Pons (tissue), 1 donor: ENCODE results near the gene ATP6V0E2.

Experiments
- DNase-seq: peaks from one replicate; pipeline ENCODE4 v3.0.0-alpha.2; 2016; ENCODE audit warnings: low spot score

The ATP6V0E2 gene

GRCh38 chr7:149838992-149839408 is 34.8 kb upstream of the ATP6V0E2 start:
- no peak for DNase-seq

- DNase-seq = no peak
Observed at GRCh38 chr7:149839933-149840332, 33.8 kb upstream of the ATP6V0E2 start.

GRCh38 chr7:149843566-149843965 is 30.2 kb upstream of the ATP6V0E2 start:
- DNase-seq = no peak

GRCh38 chr7:149844445-149844844 is 29.3 kb upstream of the ATP6V0E2 start:
- no peak for DNase-seq

GRCh38 chr7:149845257-149845980 is 28.4 kb upstream of the ATP6V0E2 start:
- DNase-seq = no peak

DNA sequence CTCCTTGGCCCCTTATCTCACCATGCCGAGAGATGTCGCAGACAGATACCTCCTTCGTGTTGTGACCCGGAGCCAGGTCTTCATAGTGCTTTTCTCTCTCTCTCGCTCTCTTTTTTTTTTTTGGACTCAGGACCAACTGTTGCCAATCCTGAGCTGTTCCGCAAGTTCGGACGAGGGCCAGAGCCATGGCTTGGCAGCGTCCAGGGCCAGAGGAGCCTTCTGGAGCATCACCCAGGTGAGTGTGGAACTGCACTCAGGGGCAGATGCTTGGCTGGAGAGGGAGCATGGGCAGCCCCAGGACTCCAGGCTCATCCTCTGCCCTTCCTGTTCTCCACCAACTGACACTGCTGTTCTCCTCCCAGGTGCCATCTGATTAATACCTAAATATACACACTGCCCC is 27.7 kb upstream of the ATP6V0E2 start:
- DNase-seq = no peak

GRCh38 chr7:149846436-149847046 is 27.2 kb upstream of the ATP6V0E2 start:
- peak; percentile 56 for DNase-seq

GRCh38 chr7:149849174-149849573 is 24.6 kb upstream of the ATP6V0E2 start:
- DNase-seq = no peak

- no peak for DNase-seq
Observed at GRCh38 chr7:149850007-149850594, 23.7 kb upstream of the ATP6V0E2 start.

GRCh38 chr7:149850716-149851115 is 23.1 kb upstream of the ATP6V0E2 start:
- DNase-seq = no peak

DNA sequence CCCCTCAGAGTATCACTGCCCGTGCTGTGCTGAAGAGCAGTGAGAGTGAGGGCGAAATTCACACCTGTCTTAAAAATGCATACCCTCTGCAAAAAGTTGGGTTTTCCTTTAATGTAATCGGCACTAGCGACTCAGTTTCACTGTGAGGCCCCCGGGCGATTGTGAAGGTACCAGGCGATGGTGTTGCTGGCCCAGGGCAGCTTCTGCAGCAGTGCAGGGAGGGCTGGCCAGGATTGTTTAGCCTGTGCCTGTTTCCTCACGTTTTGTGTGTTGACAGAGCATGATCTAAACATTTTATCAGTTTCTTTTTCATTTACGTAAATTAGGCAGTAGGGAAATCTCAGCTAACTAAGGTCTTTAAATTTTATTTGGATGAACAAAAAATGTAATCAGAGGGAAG is 22.3 kb upstream of the ATP6V0E2 start:
- DNase-seq = no peak

DNA sequence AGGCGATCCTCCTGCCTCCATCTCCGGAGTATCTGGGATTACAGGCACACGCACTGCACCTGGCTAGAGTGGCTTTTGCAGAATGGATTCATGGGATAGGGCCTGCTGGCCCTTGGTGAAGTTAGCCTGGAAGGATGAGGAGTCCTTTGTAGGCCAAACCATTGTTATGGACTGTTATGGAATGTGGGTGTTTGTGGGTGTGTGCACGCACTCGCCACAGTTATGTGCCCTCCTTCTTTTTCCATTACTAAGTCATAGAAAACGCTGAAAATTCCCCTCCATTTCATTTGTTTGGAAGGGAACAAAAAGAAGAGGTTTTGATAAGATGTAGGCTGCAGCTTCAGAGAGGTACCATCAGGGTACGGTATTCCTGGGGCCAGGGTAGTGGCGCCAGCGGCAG is 20.6 kb upstream of the ATP6V0E2 start:
- DNase-seq = no peak

- DNase-seq = peak; percentile 49
Observed at GRCh38 chr7:149854611-149855360, 19.0 kb upstream of the ATP6V0E2 start.

DNA sequence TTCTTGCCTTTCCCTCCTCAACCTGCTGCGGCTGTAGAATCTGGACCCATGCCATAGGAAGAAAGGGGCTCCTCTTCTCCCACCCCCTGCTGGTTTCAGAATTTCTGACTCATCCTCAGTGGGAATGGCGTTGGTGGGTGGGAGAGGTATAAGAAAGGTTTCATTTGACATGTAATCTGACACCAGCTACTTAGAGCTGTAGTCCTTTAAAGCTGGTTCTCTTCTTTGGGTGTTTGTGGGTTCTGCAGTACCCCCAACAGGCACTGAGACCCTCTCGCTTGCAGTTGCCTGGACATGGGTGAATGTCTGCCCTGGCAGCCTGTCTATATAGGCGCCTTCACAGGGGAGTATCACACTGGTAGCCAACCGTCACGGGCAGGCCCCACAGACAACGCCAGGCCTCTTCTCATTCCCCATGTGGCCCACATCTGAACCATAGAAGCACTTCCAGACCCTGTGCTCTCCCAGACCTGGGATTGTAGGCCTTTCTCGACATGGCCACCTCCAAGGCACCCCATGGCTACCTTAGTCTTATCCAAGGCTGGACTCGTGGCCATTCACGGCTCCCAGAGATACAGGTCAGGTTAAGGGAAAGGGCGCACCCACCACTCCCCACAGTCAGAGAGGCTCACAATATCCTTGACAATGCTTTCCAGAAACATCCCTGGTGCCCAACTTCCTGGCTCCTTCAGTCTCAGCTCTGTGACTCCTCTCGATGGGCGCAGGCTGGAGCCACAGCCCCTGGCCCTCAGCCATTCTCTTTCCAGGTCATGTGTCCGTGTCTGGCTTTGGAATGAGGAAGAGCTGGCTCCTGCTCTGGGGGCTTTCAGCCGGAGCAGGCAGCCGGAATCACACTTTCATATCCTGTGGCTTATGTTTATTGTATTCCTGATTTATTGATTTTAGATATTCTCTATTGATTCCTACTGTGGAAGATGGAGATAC is 18.1 kb upstream of the ATP6V0E2 start:
- DNase-seq = no peak

- DNase-seq = no peak
Observed at GRCh38 chr7:149856583-149856982, 17.2 kb upstream of the ATP6V0E2 start.

DNA sequence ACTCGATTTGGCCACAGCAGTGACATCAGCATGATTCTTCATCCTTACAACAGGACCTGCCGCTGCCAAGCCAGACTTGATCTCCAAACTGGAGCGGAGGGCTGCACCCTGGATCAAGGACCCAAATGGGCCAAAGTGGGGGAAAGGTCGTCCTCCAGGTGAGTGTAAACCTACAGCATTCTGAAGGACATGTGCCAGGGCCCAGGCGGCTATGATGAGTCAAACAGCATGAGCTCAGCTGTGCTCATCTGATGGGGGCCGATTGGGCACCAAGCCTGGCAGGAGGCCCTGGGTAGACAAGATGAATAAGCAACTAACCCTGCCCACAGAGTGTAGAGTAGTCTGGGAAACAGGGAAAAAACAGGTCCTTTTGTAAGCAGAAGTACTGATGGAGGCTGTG is 14.4 kb upstream of the ATP6V0E2 start:
- no peak for DNase-seq

DNA sequence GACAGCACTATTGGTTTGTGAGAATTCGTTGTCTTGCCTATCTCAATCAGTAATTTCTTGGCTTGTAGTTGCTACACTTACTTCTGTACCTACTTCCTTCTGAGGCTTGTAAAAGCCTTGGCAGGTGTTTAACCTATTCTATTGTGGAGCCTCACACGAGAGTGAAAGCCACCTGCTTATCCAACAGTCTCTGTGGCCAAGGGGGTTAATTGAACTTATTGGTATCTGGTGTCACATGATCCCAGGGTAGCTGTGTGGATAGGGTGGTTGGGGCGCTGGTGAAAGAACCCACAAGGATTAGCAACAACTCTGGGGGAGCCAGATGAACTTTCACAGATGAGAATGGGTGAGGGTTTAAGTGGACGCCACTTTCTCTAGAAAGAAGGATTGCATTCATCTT is 13.9 kb upstream of the ATP6V0E2 start:
- DNase-seq = no peak

- DNase-seq = no peak
Observed at GRCh38 chr7:149860821-149861727, 12.7 kb upstream of the ATP6V0E2 start.

GRCh38 chr7:149861728-149862045 is 12.1 kb upstream of the ATP6V0E2 start:
- no peak for DNase-seq

DNA sequence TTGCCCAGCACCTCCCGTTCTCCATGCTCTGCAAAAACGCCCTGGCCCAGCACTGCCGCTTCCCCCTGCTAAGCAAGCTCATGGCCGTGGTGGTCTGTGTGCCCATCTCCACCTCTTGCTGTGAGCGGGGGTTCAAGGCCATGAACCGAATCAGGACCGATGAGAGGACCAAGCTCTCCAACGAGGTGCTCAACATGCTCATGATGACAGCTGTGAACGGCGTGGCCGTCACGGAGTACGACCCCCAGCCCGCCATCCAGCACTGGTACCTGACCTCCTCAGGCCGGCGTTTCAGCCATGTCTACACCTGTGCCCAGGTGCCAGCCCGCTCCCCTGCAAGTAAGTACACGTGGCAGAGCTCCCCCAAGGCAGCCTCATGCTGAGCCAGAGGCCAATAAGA is 11.6 kb upstream of the ATP6V0E2 start:
- DNase-seq = no peak

DNA sequence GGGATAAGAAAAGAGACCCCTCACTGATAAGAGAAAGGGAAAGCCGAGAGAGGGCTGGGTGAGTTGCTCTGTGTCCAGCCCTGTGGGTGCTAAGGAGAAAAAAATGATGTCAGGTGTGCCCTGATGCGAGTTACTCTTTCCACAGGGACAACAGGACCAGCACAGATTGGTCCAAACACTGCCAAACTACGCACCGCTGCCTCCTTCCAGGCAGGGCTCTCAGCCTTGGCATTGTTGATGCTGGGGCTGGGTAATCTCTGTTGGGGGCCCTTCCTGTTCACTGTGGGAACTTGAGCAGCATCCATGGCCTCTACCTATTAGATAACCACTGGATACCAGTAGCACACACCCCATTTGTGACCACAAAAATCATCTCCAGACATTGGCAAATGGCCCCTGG is 10.3 kb upstream of the ATP6V0E2 start:
- no peak for DNase-seq
